Lower leg skin (tissue), 4 donors: ENCODE results near the gene GAD1. TPM values are rescaled to one million over a fixed set of nuclear protein-coding genes. Genes with fewer than 3 reads are reported as not detected.

Experiments
- DNase-seq, 2 donors: peaks; one replicate each; pipeline ENCODE4 v3.0.0-alpha.2; 2019; ENCODE audit warnings: low spot score in 2 of 2
- H3K4me3 ChIP-seq: fragments of 200-600 bp; sonication (generic); 2 replicates; pipeline ENCODE4 v1.5.1; 2017; ENCODE audit warnings: mild to moderate bottlenecking, low read depth; ENCODE audit not compliant: poor library complexity, severe bottlenecking
- POLR2A ChIP-seq, 2 donors: fragments of 450-650 bp; IDR thresholded peaks; one replicate each; pipeline ENCODE4 v1.6.1; 2016 to 2017; ENCODE audit warnings: antibody characterized with exemption in 2 of 2, mild to moderate bottlenecking in 1 of 2, moderate library complexity in 1 of 2
- WGBS, 2 donors: methylation state at CpG; one replicate each; pipeline ENCODE4 v1.1.5; 2018; 5-methylcytosine and 5-hydroxymethylcytosine counted together
- intact Hi-C: fragments of 100-400 bp; cut with DNase I; formaldehyde crosslinking; loops from one replicate; pipeline ENCODE4 v1.15.0; 2023; ENCODE audit warnings: low total_unique reads
- total RNA-seq, 4 donors: library from RNA; depleted of rRNA; stranded (reverse); fragments of >200 nt; gene quantifications; one replicate each; pipeline ENCODE4 v1.1.0, GENCODE V29; 2016
- TF ChIP-seq, protein P1 (sequence below), 3 donors: fragments of 450-650 bp; IDR thresholded peaks; one replicate each; pipeline ENCODE4 v1.5.1; 2016; ENCODE audit warnings: antibody characterized with exemption in 3 of 3, mild to moderate bottlenecking in 3 of 3, moderate library complexity in 2 of 3

GAD1 gene
- total RNA-seq, 4 donors from 2014 or later, result 0.05 TPM; not detected in 3

DNA sequence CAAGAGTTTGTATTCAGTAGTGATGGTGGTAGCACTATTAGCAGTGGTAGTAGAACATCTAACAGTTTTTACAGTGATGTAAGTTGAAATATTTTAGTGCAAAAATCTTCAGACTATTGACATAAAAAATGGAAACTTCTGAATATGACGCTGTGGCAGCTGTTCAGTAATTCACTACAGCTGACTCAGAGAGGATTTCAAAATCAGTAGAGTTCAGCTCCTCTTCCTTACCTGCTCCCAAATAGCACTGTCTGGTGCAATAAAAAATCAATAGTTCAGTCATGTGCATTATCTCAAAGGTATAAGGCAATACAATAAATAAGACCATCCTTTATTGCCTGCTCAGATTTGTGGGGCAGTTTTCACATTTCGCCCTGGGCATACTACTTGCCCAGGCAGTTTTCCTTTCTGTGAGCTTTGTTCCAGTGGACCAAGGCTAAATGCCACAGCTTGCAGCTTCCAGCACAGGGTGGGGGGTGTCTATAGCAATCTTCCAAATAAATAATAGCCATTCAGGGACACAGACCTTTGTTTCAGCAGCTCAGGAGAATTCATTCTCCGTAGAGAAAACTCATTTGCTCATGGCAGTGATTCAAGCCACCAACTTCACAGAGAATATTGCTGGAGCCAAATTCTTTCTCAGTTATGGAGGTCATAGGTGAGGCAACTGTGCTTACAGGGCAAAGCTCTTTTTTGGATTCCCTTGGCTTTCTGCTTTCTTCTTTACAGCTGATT lies 78.5 kb downstream of the GAD1 start:
- intact Hi-C loops, result no loop called here
- 50 to 58% methylated on average over 3 of the region's 3 CpGs for WGBS, 2 donors

DNA sequence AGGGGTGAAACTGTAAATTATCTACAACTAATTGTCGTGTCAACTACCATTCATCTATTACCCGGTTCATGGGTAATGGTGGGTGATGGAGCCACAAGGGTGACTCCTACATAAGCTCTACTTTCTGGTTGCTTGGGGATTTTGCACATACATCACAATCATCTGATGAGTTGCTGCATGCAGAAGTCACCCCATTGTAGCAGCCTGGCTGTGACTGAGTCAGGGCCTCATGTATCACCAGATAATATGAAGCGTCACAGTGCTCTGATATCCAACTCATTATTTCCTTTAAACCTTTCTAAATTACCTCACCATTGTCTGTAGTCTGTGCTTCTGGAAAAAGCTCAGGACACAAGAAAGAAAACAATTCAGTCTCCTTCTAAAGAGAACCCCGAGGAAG lies 79.9 kb downstream of the GAD1 start:
- TF ChIP-seq, protein P1, sequence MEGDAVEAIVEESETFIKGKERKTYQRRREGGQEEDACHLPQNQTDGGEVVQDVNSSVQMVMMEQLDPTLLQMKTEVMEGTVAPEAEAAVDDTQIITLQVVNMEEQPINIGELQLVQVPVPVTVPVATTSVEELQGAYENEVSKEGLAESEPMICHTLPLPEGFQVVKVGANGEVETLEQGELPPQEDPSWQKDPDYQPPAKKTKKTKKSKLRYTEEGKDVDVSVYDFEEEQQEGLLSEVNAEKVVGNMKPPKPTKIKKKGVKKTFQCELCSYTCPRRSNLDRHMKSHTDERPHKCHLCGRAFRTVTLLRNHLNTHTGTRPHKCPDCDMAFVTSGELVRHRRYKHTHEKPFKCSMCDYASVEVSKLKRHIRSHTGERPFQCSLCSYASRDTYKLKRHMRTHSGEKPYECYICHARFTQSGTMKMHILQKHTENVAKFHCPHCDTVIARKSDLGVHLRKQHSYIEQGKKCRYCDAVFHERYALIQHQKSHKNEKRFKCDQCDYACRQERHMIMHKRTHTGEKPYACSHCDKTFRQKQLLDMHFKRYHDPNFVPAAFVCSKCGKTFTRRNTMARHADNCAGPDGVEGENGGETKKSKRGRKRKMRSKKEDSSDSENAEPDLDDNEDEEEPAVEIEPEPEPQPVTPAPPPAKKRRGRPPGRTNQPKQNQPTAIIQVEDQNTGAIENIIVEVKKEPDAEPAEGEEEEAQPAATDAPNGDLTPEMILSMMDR (IDR thresholded peaks at IDR 0.05), result no peak
- no peak for TF ChIP-seq POLR2A (IDR thresholded peaks at IDR 0.05)
- DNase-seq, result no peak
- intact Hi-C loops, result no loop called here
- 66 to 75% methylated on average over 4 of the region's 4 CpGs for WGBS, 2 donors
- H3K4me3 ChIP-seq, result no peak overlapping the region

More for the DNA sequence above, 78.5 kb downstream of the GAD1 start:
- no peak overlapping the region for H3K4me3 ChIP-seq
- TF ChIP-seq POLR2A (IDR thresholded peaks at IDR 0.05), result no peak
- TF ChIP-seq, protein P1 (IDR thresholded peaks at IDR 0.05), result no peak
- no peak for DNase-seq

DNA sequence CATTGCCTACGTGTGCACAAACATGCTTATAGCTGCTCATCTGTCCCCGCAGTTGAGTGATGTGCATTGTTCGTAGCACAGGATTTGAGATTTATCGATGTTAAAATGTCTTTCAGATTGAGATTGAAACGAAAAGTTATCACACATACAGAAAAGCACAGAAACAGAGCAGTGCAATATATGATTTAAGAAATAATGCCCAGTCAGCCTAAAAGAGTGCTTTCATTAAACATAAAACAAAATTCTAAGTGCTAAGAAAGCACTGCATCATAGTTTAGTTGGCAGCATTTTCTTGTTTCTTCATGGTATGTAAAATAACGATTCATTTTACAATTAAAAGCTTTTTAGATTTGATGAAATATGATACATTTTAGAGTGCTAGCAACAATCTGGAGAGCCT lies 80.4 kb downstream of the GAD1 start:
- intact Hi-C loops, result no loop called here
- no peak for TF ChIP-seq POLR2A (IDR thresholded peaks at IDR 0.05)
- TF ChIP-seq, protein P1 (IDR thresholded peaks at IDR 0.05), result no peak
- H3K4me3 ChIP-seq, result no peak overlapping the region
- DNase-seq, result no peak
- 87 to 92% methylated on average over 6 of the region's 6 CpGs for WGBS, 2 donors

DNA sequence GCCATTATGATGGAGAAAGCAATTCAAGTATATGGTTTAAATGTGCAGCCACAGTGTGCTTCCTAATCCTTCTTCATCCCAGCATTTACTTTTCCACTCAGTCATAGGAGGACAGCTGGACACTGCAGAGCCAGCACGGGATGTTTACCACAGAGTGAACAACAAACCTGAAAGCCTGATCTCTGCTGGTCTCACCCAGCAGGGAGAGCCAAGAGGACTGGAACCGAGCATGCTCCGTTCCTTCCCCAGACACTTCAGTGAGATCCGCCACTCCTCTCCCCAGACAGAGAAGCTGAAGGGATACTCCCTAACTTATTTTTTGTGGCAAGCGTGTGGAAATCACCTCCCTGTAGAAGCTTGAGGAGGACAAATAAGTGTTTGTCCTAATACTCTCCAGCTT lies 89.2 kb downstream of the GAD1 start:
- intact Hi-C loops, result no loop called here
- TF ChIP-seq POLR2A (IDR thresholded peaks at IDR 0.05), result no peak
- TF ChIP-seq, protein P1 (IDR thresholded peaks at IDR 0.05), result no peak
- H3K4me3 ChIP-seq, result no peak overlapping the region
- 58 to 61% methylated on average over 5 of the region's 5 CpGs for WGBS, 2 donors
- no peak for DNase-seq

Other genes with a start within 250 kb of the GAD1 start
- gene SP5, start 101.5 kb upstream of the GAD1 start, total RNA-seq, result 1 to 10 TPM; 1.8 to 6.5 (median 3.2) TPM
- gene ERICH2, start 46.5 kb upstream of the GAD1 start, total RNA-seq, result under 1 TPM in 1 of 4 donors, not detected in 3; 0.58 TPM
- 10 to 100 TPM; 37.7 to 66.2 (median 52.3) TPM for gene GORASP2, start 112.4 kb downstream of the GAD1 start, total RNA-seq